HFFc6 (cell line): ENCODE measurements around the gene DPH6. TPM values are rescaled to one million over a fixed set of nuclear protein-coding genes. Genes with fewer than 3 reads are reported as not detected.

Experiments
- DNase-seq: peaks from one replicate; pipeline ENCODE4 v3.0.0-alpha.2; 2018
- H3K27ac Mint-ChIP-seq: 2 replicates; pipeline ENCODE4 v1.8.0; 2020; ENCODE audit warnings: mild to moderate bottlenecking, mixed read lengths
- H3K27me3 Mint-ChIP-seq: 2 replicates; pipeline ENCODE4 v1.8.0; 2021; ENCODE audit warnings: mild to moderate bottlenecking, moderate library complexity, mixed read lengths; ENCODE audit not compliant: insufficient read depth
- H3K36me3 Mint-ChIP-seq: 2 replicates; pipeline ENCODE4 v1.8.0; 2021; ENCODE audit warnings: low read depth, mixed read lengths
- H3K4me1 Mint-ChIP-seq: 2 replicates; pipeline ENCODE4 v1.8.0; 2020; ENCODE audit warnings: low read depth, mixed read lengths
- H3K4me3 Mint-ChIP-seq: 2 replicates; pipeline ENCODE4 v1.8.0; 2020; ENCODE audit warnings: mild to moderate bottlenecking, moderate library complexity, mixed read lengths
- H3K9me3 Mint-ChIP-seq: 2 replicates; pipeline ENCODE4 v1.8.0; 2020; ENCODE audit warnings: mild to moderate bottlenecking, mixed read lengths
- total RNA-seq, 6 experiments: library from RNA; stranded (reverse); fragmentation: NEBNext Ultra II Directional; extraction: Animal tissue kit (Norgen Biotek cat#: 25700); gene quantifications; 2 replicates in 1 of 6; 3 replicates in 5 of 6; pipeline ENCODE4 v1.2.3, GENCODE V29; 2021
- TF ChIP-seq, protein P1 (sequence below): fragments of 200-600 bp; sonication (generic); IDR thresholded peaks from 2 replicates; pipeline ENCODE4 v1.5.0; 2021; ENCODE audit warnings: antibody characterized with exemption, mild to moderate bottlenecking

DPH6 gene
- total RNA-seq, 6 experiments from 2014 or later: 8.9 to 14.8 (median 12.1) TPM

GRCh38 chr15:35477312-35478262, 68.4 kb downstream of the DPH6 start:
- no peak for DNase-seq
- Mint-ChIP-seq H3K9me3 (no peaks in the 10 kb centered on the region), H3K4me3 (no peak overlapping the region), H3K27me3 (no peaks in the 10 kb centered on the region), H3K4me1 (peaks cover 23% of the 10 kb centered on the region), H3K27ac (no peak overlapping the region), H3K36me3 (no peaks in the 10 kb centered on the region)
- TF ChIP-seq, protein P1, sequence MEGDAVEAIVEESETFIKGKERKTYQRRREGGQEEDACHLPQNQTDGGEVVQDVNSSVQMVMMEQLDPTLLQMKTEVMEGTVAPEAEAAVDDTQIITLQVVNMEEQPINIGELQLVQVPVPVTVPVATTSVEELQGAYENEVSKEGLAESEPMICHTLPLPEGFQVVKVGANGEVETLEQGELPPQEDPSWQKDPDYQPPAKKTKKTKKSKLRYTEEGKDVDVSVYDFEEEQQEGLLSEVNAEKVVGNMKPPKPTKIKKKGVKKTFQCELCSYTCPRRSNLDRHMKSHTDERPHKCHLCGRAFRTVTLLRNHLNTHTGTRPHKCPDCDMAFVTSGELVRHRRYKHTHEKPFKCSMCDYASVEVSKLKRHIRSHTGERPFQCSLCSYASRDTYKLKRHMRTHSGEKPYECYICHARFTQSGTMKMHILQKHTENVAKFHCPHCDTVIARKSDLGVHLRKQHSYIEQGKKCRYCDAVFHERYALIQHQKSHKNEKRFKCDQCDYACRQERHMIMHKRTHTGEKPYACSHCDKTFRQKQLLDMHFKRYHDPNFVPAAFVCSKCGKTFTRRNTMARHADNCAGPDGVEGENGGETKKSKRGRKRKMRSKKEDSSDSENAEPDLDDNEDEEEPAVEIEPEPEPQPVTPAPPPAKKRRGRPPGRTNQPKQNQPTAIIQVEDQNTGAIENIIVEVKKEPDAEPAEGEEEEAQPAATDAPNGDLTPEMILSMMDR: no peak

DNA sequence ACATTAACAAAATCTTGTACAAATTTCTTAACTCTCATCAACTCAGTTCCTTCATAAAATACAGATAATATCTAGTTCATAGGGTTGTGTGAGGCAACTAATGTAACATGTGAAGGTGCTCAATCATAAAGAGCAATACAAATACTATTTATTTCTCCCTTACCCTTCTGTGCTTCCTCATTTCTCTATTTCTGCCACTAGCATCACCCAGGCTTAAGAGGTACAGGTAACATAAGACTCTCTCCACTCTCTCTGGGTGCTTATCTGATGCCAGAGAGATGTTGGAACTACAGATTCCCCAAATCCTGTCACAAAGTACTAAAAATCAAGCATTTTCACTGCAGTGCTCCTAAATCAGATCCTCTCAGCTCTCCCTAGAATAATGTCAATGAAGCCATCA, 74.9 kb downstream of the DPH6 start:
- Mint-ChIP-seq H3K4me1 (no peaks in the 10 kb centered on the region), H3K36me3 (no peaks in the 10 kb centered on the region), H3K27me3 (no peaks in the 10 kb centered on the region), H3K27ac (no peak overlapping the region), H3K4me3 (no peak overlapping the region), H3K9me3 (no peaks in the 10 kb centered on the region)
- DNase-seq: no peak
- TF ChIP-seq, protein P1: no peak

GRCh38 chr15:35470441-35470840, 75.5 kb downstream of the DPH6 start:
- no peaks in the 10 kb centered on the region for H3K27me3 Mint-ChIP-seq
- no peak overlapping the region for H3K27ac Mint-ChIP-seq
- H3K4me3 Mint-ChIP-seq: no peak overlapping the region
- no peak for DNase-seq
- TF ChIP-seq, protein P1: no peak
- H3K9me3 Mint-ChIP-seq: no peaks in the 10 kb centered on the region
- no peaks in the 10 kb centered on the region for H3K36me3 Mint-ChIP-seq
- no peaks in the 10 kb centered on the region for H3K4me1 Mint-ChIP-seq

- no peak overlapping the region for H3K4me3 Mint-ChIP-seq
- H3K27me3 Mint-ChIP-seq: no peaks in the 10 kb centered on the region
- no peak overlapping the region for H3K27ac Mint-ChIP-seq
- DNase-seq: no peak
- H3K36me3 Mint-ChIP-seq: no peaks in the 10 kb centered on the region
- no peaks in the 10 kb centered on the region for H3K4me1 Mint-ChIP-seq
- TF ChIP-seq, protein P1: no peak
- no peaks in the 10 kb centered on the region for H3K9me3 Mint-ChIP-seq
Measured at GRCh38 chr15:35466476-35466875, 79.5 kb downstream of the DPH6 start.

- Mint-ChIP-seq H3K4me3 (no peak overlapping the region), H3K4me1 (no peaks in the 10 kb centered on the region), H3K27ac (no peak overlapping the region), H3K9me3 (no peaks in the 10 kb centered on the region), H3K36me3 (no peaks in the 10 kb centered on the region), H3K27me3 (no peaks in the 10 kb centered on the region)
- TF ChIP-seq, protein P1: no peak
- no peak for DNase-seq
Measured at GRCh38 chr15:35465783-35466182, 80.2 kb downstream of the DPH6 start.
